WTC11 (cell line): ENCODE results near the gene MORN1. TPM values are rescaled to one million over a fixed set of nuclear protein-coding genes. Genes with fewer than 3 reads are reported as not detected.

Experiments used
- ATAC-seq: fragments of 200-7000 bp; cut with Tn5 transposase; 2 replicates; pipeline ENCODE4 v1.10.0; 2021; ENCODE audit warnings: mild to moderate bottlenecking, moderate library complexity
- CTCF ChIA-PET: fragments of 300-600 bp; sonication (Branson Sonifier 250); formaldehyde crosslinking; loops from one replicate; lab custom pipeline; 2021; ENCODE audit warnings: antibody characterized with exemption; lab: Charles Lee
- POLR2A ChIA-PET: fragments of 350-600 bp; sonication (Branson Sonifier 250); formaldehyde crosslinking; loops from one replicate; lab custom pipeline; 2021; ENCODE audit warnings: antibody characterized with exemption; lab: Charles Lee
- DNase-seq: peaks from one replicate; pipeline ENCODE4 v3.0.0; 2021; ENCODE audit warnings: low spot score
- H3K27ac Mint-ChIP-seq: 2 replicates; pipeline ENCODE4 v1.8.0; 2021; ENCODE audit warnings: mixed read lengths
- H3K27me3 Mint-ChIP-seq: 2 replicates; pipeline ENCODE4 v1.8.0; 2021; ENCODE audit warnings: low read depth, mild to moderate bottlenecking, moderate library complexity, mixed read lengths
- H3K36me3 Mint-ChIP-seq: 2 replicates; pipeline ENCODE4 v1.8.0; 2021; ENCODE audit warnings: mixed read lengths
- H3K4me1 Mint-ChIP-seq: 2 replicates; pipeline ENCODE4 v1.8.0; 2022; ENCODE audit warnings: mixed read lengths
- H3K4me3 Mint-ChIP-seq: 2 replicates; pipeline ENCODE4 v1.8.0; 2021; ENCODE audit warnings: mild to moderate bottlenecking, moderate library complexity, mixed read lengths
- H3K9me3 Mint-ChIP-seq: 2 replicates; pipeline ENCODE4 v1.8.0; 2021; ENCODE audit warnings: mixed read lengths
- CBFB ChIP-seq: sonication (generic); formaldehyde crosslinking; IDR thresholded peaks from 2 replicates; pipeline ENCODE4 v1.8.1; 2022; ENCODE audit warnings: mild to moderate bottlenecking, low read depth, missing genetic modification reagents
- CREB1 ChIP-seq: sonication (generic); formaldehyde crosslinking; IDR thresholded peaks from 2 replicates; pipeline ENCODE4 v1.8.0; 2023; ENCODE audit warnings: mild to moderate bottlenecking, missing genetic modification reagents
- CREM ChIP-seq: sonication (generic); formaldehyde crosslinking; IDR thresholded peaks from 2 replicates; pipeline ENCODE4 v1.8.1; 2022; ENCODE audit warnings: mild to moderate bottlenecking, missing genetic modification reagents, moderate library complexity
- ELF4 ChIP-seq: sonication (generic); formaldehyde crosslinking; IDR thresholded peaks from 2 replicates; pipeline ENCODE4 v1.8.1; 2022; ENCODE audit warnings: low read depth, mild to moderate bottlenecking, moderate library complexity, missing genetic modification reagents
- GRHL2 ChIP-seq: fragments of 250-450 bp; sonication (Bioruptor Pico); IDR thresholded peaks from 2 replicates; pipeline ENCODE4 v1.8.0; 2022; ENCODE audit warnings: mild to moderate bottlenecking, moderate library complexity; ENCODE audit not compliant: insufficient replicate concordance, severe bottlenecking
- GTF2I ChIP-seq: fragments of 250-450 bp; sonication (Bioruptor Pico); conservative IDR thresholded peaks from 2 replicates; pipeline ENCODE4 v1.4.0; 2021; ENCODE audit warnings: mild to moderate bottlenecking
- JAZF1 ChIP-seq: fragments of 250-450 bp; sonication (Bioruptor Pico); IDR thresholded peaks from 2 replicates; pipeline ENCODE4 v1.9.0; 2021; ENCODE audit warnings: moderate library complexity, mild to moderate bottlenecking, inconsistent platforms
- NFE2L1 ChIP-seq: sonication (generic); formaldehyde crosslinking; IDR thresholded peaks from 2 replicates; pipeline ENCODE4 v1.8.1; 2023; ENCODE audit warnings: missing genetic modification reagents
- total RNA-seq: library from RNA; stranded (reverse); gene quantifications from 3 replicates; pipeline ENCODE4 v1.2.3, GENCODE V29; 2021
- TF ChIP-seq, protein P1 (sequence below): fragments of 250-450 bp; sonication (Bioruptor Pico); IDR thresholded peaks from 2 replicates; pipeline ENCODE4 v1.9.0; 2021; ENCODE audit warnings: mild to moderate bottlenecking, borderline replicate concordance
- TF ChIP-seq, protein P2 (sequence below): sonication (generic); formaldehyde crosslinking; IDR thresholded peaks from 2 replicates; pipeline ENCODE4 v1.8.0; 2022; ENCODE audit warnings: missing genetic modification reagents
- TF ChIP-seq, protein P3 (sequence below): sonication (generic); formaldehyde crosslinking; IDR thresholded peaks from 2 replicates; pipeline ENCODE4 v1.8.0; 2023; ENCODE audit warnings: mild to moderate bottlenecking, missing genetic modification reagents
- TF ChIP-seq, protein P4 (sequence below): fragments of 200-600 bp; IDR thresholded peaks from 2 replicates; pipeline ENCODE4 v1.8.0; 2022; ENCODE audit warnings: antibody characterized with exemption
- TF ChIP-seq, protein P5 (sequence below): fragments of 250-450 bp; sonication (Bioruptor Pico); IDR thresholded peaks from 2 replicates; pipeline ENCODE4 v1.9.0; 2021; ENCODE audit warnings: mild to moderate bottlenecking
- TF ChIP-seq, protein P6 (sequence below): sonication (generic); formaldehyde crosslinking; conservative IDR thresholded peaks from 2 replicates; pipeline ENCODE4 v1.8.1; 2023; ENCODE audit warnings: mild to moderate bottlenecking, low read depth, missing genetic modification reagents, moderate library complexity
- TF ChIP-seq, protein P7 (sequence below): fragments of 250-450 bp; sonication (Bioruptor Pico); IDR thresholded peaks from 2 replicates; pipeline ENCODE4 v2.1.2; 2022; ENCODE audit warnings: mild to moderate bottlenecking, moderate library complexity

The MORN1 gene
- total RNA-seq, 1 experiment from 2014 or later, result 14.5 TPM

DNA sequence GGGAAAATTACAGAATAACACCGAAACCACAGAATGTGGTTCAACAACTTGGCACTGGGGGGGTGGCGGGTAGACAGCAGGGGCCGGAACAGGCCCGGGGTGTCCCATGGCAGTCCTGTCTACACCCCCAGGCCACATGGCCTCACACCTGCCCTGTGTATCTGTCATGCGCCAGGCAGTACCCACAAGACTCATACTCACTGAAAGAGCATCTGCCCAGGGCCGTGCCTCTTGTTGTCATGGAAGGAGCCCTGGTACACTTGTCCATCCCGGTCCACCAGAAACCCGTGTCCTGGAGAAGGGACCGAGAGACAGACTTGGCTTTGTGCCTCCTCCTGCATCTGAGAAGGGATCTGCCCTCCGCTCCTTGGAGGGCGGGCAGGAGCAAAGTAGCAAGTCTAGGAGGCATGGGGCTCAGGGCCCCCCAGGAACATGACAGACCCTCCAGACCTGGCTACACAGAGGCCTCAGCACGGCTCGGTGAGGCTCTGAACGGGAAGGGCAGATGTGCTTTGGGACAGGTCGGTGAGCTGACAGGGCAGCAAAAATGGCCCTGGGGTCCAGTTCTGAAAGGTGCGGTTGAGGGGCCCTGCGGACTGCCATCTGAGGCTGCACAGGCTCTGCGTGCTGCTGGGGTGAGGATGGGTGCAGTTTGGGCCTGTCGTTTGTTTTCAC is 5.6 kb downstream of the MORN1 start (continued):
- TF ChIP-seq, protein P1, sequence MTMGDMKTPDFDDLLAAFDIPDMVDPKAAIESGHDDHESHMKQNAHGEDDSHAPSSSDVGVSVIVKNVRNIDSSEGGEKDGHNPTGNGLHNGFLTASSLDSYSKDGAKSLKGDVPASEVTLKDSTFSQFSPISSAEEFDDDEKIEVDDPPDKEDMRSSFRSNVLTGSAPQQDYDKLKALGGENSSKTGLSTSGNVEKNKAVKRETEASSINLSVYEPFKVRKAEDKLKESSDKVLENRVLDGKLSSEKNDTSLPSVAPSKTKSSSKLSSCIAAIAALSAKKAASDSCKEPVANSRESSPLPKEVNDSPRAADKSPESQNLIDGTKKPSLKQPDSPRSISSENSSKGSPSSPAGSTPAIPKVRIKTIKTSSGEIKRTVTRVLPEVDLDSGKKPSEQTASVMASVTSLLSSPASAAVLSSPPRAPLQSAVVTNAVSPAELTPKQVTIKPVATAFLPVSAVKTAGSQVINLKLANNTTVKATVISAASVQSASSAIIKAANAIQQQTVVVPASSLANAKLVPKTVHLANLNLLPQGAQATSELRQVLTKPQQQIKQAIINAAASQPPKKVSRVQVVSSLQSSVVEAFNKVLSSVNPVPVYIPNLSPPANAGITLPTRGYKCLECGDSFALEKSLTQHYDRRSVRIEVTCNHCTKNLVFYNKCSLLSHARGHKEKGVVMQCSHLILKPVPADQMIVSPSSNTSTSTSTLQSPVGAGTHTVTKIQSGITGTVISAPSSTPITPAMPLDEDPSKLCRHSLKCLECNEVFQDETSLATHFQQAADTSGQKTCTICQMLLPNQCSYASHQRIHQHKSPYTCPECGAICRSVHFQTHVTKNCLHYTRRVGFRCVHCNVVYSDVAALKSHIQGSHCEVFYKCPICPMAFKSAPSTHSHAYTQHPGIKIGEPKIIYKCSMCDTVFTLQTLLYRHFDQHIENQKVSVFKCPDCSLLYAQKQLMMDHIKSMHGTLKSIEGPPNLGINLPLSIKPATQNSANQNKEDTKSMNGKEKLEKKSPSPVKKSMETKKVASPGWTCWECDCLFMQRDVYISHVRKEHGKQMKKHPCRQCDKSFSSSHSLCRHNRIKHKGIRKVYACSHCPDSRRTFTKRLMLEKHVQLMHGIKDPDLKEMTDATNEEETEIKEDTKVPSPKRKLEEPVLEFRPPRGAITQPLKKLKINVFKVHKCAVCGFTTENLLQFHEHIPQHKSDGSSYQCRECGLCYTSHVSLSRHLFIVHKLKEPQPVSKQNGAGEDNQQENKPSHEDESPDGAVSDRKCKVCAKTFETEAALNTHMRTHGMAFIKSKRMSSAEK (CRISPR knock-in tag), result no peak
- TF ChIP-seq, protein P2, sequence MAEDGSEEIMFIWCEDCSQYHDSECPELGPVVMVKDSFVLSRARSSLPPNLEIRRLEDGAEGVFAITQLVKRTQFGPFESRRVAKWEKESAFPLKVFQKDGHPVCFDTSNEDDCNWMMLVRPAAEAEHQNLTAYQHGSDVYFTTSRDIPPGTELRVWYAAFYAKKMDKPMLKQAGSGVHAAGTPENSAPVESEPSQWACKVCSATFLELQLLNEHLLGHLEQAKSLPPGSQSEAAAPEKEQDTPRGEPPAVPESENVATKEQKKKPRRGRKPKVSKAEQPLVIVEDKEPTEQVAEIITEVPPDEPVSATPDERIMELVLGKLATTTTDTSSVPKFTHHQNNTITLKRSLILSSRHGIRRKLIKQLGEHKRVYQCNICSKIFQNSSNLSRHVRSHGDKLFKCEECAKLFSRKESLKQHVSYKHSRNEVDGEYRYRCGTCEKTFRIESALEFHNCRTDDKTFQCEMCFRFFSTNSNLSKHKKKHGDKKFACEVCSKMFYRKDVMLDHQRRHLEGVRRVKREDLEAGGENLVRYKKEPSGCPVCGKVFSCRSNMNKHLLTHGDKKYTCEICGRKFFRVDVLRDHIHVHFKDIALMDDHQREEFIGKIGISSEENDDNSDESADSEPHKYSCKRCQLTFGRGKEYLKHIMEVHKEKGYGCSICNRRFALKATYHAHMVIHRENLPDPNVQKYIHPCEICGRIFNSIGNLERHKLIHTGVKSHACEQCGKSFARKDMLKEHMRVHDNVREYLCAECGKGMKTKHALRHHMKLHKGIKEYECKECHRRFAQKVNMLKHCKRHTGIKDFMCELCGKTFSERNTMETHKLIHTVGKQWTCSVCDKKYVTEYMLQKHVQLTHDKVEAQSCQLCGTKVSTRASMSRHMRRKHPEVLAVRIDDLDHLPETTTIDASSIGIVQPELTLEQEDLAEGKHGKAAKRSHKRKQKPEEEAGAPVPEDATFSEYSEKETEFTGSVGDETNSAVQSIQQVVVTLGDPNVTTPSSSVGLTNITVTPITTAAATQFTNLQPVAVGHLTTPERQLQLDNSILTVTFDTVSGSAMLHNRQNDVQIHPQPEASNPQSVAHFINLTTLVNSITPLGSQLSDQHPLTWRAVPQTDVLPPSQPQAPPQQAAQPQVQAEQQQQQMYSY (CRISPR knock-in tag), result no peak
- TF ChIP-seq, protein P3, sequence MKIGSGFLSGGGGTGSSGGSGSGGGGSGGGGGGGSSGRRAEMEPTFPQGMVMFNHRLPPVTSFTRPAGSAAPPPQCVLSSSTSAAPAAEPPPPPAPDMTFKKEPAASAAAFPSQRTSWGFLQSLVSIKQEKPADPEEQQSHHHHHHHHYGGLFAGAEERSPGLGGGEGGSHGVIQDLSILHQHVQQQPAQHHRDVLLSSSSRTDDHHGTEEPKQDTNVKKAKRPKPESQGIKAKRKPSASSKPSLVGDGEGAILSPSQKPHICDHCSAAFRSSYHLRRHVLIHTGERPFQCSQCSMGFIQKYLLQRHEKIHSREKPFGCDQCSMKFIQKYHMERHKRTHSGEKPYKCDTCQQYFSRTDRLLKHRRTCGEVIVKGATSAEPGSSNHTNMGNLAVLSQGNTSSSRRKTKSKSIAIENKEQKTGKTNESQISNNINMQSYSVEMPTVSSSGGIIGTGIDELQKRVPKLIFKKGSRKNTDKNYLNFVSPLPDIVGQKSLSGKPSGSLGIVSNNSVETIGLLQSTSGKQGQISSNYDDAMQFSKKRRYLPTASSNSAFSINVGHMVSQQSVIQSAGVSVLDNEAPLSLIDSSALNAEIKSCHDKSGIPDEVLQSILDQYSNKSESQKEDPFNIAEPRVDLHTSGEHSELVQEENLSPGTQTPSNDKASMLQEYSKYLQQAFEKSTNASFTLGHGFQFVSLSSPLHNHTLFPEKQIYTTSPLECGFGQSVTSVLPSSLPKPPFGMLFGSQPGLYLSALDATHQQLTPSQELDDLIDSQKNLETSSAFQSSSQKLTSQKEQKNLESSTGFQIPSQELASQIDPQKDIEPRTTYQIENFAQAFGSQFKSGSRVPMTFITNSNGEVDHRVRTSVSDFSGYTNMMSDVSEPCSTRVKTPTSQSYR (CRISPR knock-in tag), result no peak

DNA sequence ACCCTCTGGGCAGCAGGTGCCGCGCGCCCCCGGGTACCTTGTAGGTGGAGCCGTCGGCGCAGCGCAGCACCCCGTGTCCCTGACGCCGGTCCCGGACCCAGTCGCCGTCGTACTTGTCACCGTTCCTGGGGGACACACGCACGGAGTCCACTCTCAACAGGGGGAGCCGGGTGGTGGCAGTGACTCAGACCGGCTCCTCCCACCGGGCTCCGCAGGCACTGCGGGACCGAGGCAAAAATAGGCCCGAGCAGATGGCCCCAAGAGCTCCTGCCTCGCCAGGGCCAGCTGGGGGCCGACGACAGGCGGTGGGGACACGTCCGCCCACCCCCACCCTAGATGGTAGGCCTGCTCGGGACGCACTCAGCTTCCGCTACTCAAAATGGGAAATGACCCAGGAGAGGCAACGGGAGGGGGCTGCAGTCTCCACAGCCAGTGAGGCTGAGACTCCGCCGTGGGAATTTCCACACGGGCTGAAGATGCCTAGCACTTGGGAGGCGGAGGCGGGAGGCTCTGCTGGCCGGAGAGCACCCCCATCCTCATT is 6.3 kb downstream of the MORN1 start:
- CTCF ChIA-PET, result interaction anchor here (0.6 to 6.4 kb wide), 4 partner anchors 180 to 191 kb away, joined by 3 to 170 read pairs (median 4); partner anchors contain the start of gene FAAP20
- no peak overlapping the region for H3K27ac Mint-ChIP-seq
- ATAC-seq, result no peak; the same call in 1 of the 2 replicates
- H3K4me1 Mint-ChIP-seq, result peaks cover 3% of the 10 kb centered on the region
- POLR2A ChIA-PET, result interaction anchor here (0.5 kb wide), 1 partner anchor 192 kb away, joined by 3 read pairs; no protein-coding TSS in a partner anchor
- no peaks in the 10 kb centered on the region for H3K36me3 Mint-ChIP-seq
- no peak overlapping the region for H3K4me3 Mint-ChIP-seq
- no peak for DNase-seq
- H3K9me3 Mint-ChIP-seq, result no peaks in the 10 kb centered on the region
- H3K27me3 Mint-ChIP-seq, result no peaks in the 10 kb centered on the region
- no peak for TF ChIP-seq ELF4 (CRISPR knock-in tag)
- TF ChIP-seq JAZF1, result no peak
- TF ChIP-seq NFE2L1, result no peak
- no peak for TF ChIP-seq GTF2I (CRISPR knock-in tag)
- TF ChIP-seq CBFB, result no peak
- TF ChIP-seq CREM, result no peak
- TF ChIP-seq CREB1 (CRISPR knock-in tag), result no peak
- TF ChIP-seq, protein P4, sequence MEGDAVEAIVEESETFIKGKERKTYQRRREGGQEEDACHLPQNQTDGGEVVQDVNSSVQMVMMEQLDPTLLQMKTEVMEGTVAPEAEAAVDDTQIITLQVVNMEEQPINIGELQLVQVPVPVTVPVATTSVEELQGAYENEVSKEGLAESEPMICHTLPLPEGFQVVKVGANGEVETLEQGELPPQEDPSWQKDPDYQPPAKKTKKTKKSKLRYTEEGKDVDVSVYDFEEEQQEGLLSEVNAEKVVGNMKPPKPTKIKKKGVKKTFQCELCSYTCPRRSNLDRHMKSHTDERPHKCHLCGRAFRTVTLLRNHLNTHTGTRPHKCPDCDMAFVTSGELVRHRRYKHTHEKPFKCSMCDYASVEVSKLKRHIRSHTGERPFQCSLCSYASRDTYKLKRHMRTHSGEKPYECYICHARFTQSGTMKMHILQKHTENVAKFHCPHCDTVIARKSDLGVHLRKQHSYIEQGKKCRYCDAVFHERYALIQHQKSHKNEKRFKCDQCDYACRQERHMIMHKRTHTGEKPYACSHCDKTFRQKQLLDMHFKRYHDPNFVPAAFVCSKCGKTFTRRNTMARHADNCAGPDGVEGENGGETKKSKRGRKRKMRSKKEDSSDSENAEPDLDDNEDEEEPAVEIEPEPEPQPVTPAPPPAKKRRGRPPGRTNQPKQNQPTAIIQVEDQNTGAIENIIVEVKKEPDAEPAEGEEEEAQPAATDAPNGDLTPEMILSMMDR, result no peak
- TF ChIP-seq, protein P5, sequence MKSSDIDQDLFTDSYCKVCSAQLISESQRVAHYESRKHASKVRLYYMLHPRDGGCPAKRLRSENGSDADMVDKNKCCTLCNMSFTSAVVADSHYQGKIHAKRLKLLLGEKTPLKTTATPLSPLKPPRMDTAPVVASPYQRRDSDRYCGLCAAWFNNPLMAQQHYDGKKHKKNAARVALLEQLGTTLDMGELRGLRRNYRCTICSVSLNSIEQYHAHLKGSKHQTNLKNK (CRISPR knock-in tag), result no peak
- TF ChIP-seq, protein P6, sequence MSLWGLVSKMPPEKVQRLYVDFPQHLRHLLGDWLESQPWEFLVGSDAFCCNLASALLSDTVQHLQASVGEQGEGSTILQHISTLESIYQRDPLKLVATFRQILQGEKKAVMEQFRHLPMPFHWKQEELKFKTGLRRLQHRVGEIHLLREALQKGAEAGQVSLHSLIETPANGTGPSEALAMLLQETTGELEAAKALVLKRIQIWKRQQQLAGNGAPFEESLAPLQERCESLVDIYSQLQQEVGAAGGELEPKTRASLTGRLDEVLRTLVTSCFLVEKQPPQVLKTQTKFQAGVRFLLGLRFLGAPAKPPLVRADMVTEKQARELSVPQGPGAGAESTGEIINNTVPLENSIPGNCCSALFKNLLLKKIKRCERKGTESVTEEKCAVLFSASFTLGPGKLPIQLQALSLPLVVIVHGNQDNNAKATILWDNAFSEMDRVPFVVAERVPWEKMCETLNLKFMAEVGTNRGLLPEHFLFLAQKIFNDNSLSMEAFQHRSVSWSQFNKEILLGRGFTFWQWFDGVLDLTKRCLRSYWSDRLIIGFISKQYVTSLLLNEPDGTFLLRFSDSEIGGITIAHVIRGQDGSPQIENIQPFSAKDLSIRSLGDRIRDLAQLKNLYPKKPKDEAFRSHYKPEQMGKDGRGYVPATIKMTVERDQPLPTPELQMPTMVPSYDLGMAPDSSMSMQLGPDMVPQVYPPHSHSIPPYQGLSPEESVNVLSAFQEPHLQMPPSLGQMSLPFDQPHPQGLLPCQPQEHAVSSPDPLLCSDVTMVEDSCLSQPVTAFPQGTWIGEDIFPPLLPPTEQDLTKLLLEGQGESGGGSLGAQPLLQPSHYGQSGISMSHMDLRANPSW, result no peak
- TF ChIP-seq, protein P7, sequence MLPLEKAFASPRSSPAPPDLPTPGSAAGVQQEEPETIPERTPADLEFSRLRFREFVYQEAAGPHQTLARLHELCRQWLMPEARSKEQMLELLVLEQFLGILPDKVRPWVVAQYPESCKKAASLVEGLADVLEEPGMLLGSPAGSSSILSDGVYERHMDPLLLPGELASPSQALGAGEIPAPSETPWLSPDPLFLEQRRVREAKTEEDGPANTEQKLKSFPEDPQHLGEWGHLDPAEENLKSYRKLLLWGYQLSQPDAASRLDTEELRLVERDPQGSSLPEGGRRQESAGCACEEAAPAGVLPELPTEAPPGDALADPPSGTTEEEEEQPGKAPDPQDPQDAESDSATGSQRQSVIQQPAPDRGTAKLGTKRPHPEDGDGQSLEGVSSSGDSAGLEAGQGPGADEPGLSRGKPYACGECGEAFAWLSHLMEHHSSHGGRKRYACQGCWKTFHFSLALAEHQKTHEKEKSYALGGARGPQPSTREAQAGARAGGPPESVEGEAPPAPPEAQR (CRISPR knock-in tag), result no peak
- TF ChIP-seq GRHL2 (CRISPR knock-in tag), result no peak
